MCF 10A (cell line): ENCODE results near the gene LSMEM2. TPM values are rescaled to one million over a fixed set of nuclear protein-coding genes. Genes with fewer than 3 reads are reported as not detected.

Experiments
- BruUV-seq: library from RNA; stranded (reverse); fragments of 400-500 nt; replicated peaks from 2 replicates; lab custom pipeline; 2021; lab: Mats Ljungman, UMichigan
- CTCF ChIA-PET: fragments of 300-600 bp; sonication (Branson Sonifier 250); formaldehyde crosslinking; extraction: SDS; loops from one replicate; lab custom pipeline; 2021; ENCODE audit warnings: antibody characterized with exemption, inconsistent platforms; lab: Yijun Ruan, JAX
- POLR2A ChIA-PET: fragments of 300-600, 350-650 bp; sonication (Branson Sonifier 250); formaldehyde crosslinking; extraction: SDS; loops from one replicate; lab custom pipeline; 2020; ENCODE audit warnings: antibody characterized with exemption, inconsistent platforms; lab: Yijun Ruan, JAX
- DNase-seq: peaks from one replicate; pipeline ENCODE4 v3.0.0-alpha.2; 2018; ENCODE audit not compliant: unreplicated experiment
- H3K27ac Mint-ChIP-seq: one replicate; pipeline ENCODE4 v1.8.0; 2022; ENCODE audit warnings: mild to moderate bottlenecking, low read depth, mixed read lengths; ENCODE audit not compliant: unreplicated experiment
- H3K27me3 Mint-ChIP-seq: one replicate; pipeline ENCODE4 v1.8.0; 2022; ENCODE audit warnings: mixed read lengths; ENCODE audit not compliant: insufficient read depth, unreplicated experiment
- H3K36me3 Mint-ChIP-seq: one replicate; pipeline ENCODE4 v1.8.0; 2022; ENCODE audit warnings: mild to moderate bottlenecking, moderate library complexity, mixed read lengths; ENCODE audit not compliant: insufficient read depth, unreplicated experiment
- H3K4me1 Mint-ChIP-seq: one replicate; pipeline ENCODE4 v1.8.0; 2022; ENCODE audit warnings: mixed read lengths; ENCODE audit not compliant: insufficient read depth, unreplicated experiment
- H3K4me3 Mint-ChIP-seq: one replicate; pipeline ENCODE4 v1.8.0; 2022; ENCODE audit warnings: mild to moderate bottlenecking, moderate library complexity, mixed read lengths; ENCODE audit not compliant: unreplicated experiment
- H3K9me3 Mint-ChIP-seq: one replicate; pipeline ENCODE4 v1.8.0; 2022; ENCODE audit warnings: mixed read lengths; ENCODE audit not compliant: unreplicated experiment
- intact Hi-C: fragments of 100-400 bp; cut with micrococcal nuclease; formaldehyde crosslinking; loops from 2 replicates; pipeline ENCODE4 v1.14.1; 2022
- total RNA-seq: library from RNA; stranded (reverse); gene quantifications from 2 replicates; pipeline ENCODE4 v1.2.3, GENCODE V29; 2022
- TF ChIP-seq, protein P1 (sequence below): fragments of 200-600 bp; IDR thresholded peaks from one replicate; pipeline ENCODE4 v1.8.0; 2022; ENCODE audit warnings: antibody characterized with exemption, mild to moderate bottlenecking; ENCODE audit not compliant: unreplicated experiment

Gene LSMEM2
- total RNA-seq, 1 experiment from 2014 or later = not detected

DNA sequence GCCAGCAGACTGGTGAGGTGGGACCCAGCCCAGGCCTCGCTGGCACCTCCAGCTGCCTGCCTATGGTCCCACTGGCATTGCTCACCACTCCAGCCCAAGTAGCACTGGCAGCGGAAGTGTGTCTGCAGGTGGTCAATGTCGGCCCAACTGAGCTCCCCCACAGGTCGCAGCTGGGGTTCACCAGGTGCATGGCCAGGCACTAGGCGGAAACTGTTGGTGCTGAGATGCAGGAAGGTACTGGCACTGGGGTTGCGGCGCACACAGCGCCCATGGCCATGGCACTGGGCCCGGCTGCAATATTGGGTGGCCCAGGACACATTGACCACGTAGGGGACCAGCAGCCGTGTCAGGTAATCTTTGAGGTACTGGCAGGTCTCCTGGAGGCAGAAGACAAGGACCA, 39.3 kb downstream of the LSMEM2 start:
- CTCF ChIA-PET = interaction anchor here (1.1 to 1.3 kb wide), 4 partner anchors 10 to 18 kb away, joined by 3 to 6 read pairs (median 3); partner anchors contain the start of gene TUSC2
- Mint-ChIP-seq H3K4me3 (no peak overlapping the region), H3K4me1 (peaks cover 29% of the 10 kb centered on the region), H3K27me3 (no peaks in the 10 kb centered on the region), H3K9me3 (no peaks in the 10 kb centered on the region), H3K36me3 (peaks cover 6% of the 10 kb centered on the region), H3K27ac (no peak overlapping the region)
- no TSS peak for BruUV-seq
- intact Hi-C loops = no loop called here
- TF ChIP-seq, protein P1, sequence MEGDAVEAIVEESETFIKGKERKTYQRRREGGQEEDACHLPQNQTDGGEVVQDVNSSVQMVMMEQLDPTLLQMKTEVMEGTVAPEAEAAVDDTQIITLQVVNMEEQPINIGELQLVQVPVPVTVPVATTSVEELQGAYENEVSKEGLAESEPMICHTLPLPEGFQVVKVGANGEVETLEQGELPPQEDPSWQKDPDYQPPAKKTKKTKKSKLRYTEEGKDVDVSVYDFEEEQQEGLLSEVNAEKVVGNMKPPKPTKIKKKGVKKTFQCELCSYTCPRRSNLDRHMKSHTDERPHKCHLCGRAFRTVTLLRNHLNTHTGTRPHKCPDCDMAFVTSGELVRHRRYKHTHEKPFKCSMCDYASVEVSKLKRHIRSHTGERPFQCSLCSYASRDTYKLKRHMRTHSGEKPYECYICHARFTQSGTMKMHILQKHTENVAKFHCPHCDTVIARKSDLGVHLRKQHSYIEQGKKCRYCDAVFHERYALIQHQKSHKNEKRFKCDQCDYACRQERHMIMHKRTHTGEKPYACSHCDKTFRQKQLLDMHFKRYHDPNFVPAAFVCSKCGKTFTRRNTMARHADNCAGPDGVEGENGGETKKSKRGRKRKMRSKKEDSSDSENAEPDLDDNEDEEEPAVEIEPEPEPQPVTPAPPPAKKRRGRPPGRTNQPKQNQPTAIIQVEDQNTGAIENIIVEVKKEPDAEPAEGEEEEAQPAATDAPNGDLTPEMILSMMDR = no peak
- POLR2A ChIA-PET = interaction anchor here (0.7 to 1.7 kb wide), 4 partner anchors 10 to 26 kb away, joined by 5 to 21 read pairs (median 6); partner anchors contain the start of genes HYAL3, IFRD2, NAA80 and TUSC2
- no peak for DNase-seq

DNA sequence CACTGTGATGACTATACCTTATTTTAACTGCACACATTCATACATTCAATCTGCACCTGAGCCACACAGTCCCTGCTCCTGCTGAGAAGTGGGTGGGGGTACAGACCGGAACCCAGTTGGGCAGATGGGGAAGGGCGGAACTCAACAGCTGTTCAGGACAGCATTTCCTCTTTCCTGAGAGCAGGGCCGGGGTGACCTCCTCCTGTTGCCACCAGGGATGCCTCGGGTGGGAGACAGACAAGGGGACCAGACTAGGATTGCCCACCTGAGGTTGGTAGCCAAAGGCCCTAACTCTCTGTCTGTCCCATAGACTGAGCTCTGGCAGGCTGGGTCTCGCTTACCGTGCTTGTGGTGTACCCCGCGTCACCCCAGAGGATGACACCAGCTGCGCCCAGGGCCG, 39.7 kb downstream of the LSMEM2 start:
- peaks cover 6% of the 10 kb centered on the region for H3K36me3 Mint-ChIP-seq
- H3K9me3 Mint-ChIP-seq = no peaks in the 10 kb centered on the region
- TF ChIP-seq, protein P1 = no peak
- intact Hi-C loops = no loop called here
- H3K27me3 Mint-ChIP-seq = no peaks in the 10 kb centered on the region
- peaks cover 28% of the 10 kb centered on the region for H3K4me1 Mint-ChIP-seq
- DNase-seq = no peak
- no peak overlapping the region for H3K27ac Mint-ChIP-seq
- no TSS peak for BruUV-seq
- no peak overlapping the region for H3K4me3 Mint-ChIP-seq
- ChIA-PET POLR2A (interaction anchor here (0.7 to 1.6 kb wide), 5 partner anchors 9 to 26 kb away, joined by 3 to 7 read pairs (median 5); partner anchors contain the start of genes HYAL3, IFRD2 and NAA80), CTCF (interaction anchor here (0.9 to 1.3 kb wide), 3 partner anchors 10 to 15 kb away, joined by 3 to 6 read pairs (median 3); partner anchors contain the start of gene TUSC2)

DNA sequence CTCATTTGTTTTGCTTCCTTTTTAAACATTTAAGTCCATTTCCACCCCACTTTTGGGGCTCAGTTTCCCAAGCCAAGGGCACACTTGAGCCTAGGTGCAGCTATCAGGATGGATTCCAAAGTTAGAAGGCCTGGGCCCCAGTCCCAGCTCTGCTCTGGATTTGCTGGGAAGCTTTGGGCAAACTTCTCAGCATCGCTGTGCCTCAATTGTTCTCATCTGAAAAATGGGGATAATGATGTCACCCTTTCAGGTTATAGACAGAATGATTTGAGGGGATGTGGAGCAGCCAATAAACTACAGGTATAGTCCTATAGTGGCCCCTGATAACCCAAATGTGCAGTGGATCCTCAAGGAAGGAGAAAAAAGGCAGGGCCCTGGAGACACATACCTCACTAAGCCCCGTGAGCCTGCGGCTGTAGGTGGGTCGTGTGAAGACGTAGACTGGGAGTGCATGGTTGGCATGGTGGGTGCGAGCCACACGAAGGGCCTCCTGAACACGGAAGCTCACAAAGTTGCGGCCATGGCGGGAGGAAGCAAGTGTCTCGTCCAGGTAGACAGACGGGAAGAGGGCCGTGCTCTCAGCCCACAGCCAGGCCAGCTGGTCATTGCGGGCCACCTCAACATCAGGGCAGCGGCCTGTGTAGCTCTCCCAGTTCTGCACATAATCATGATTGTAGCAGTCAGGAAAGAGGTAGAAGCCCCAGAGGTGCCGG, 40.5 kb downstream of the LSMEM2 start:
- no peaks in the 10 kb centered on the region for H3K9me3 Mint-ChIP-seq
- ChIA-PET POLR2A (interaction anchor here (0.6 to 1.6 kb wide), 6 partner anchors 8 to 163 kb away, joined by 3 to 7 read pairs (median 4); partner anchors contain the start of gene IFRD2), CTCF (interaction anchor here (0.7 to 1.3 kb wide), 5 partner anchors 9 to 21 kb away, joined by 3 to 6 read pairs (median 3); partner anchors contain the start of genes HYAL3, NAA80 and TUSC2)
- TF ChIP-seq, protein P1 = no peak
- intact Hi-C loops = no loop called here
- H3K4me3 Mint-ChIP-seq = peak overlapping the region; percentile 59
- BruUV-seq = no TSS peak
- no peak overlapping the region for H3K27ac Mint-ChIP-seq
- DNase-seq = no peak
- H3K27me3 Mint-ChIP-seq = no peaks in the 10 kb centered on the region
- peaks cover 22% of the 10 kb centered on the region for H3K4me1 Mint-ChIP-seq
- H3K36me3 Mint-ChIP-seq = peaks cover 6% of the 10 kb centered on the region
